ENCODE data around the gene USP4. TPM values are rescaled to one million over a fixed set of nuclear protein-coding genes. Genes with fewer than 3 reads are reported as not detected.
A peak's percentile ranks its signal among the peaks of the same experiment; 100 is the strongest.
"Not testable (repeated sequence)": the region's sequence is repeated elsewhere in the genome, so short reads cannot be mapped to it uniquely, and the experiment has no call there.

USP4 gene
- total RNA-seq, 1 experiment from 2014 or later: 37.8 TPM

DNA sequence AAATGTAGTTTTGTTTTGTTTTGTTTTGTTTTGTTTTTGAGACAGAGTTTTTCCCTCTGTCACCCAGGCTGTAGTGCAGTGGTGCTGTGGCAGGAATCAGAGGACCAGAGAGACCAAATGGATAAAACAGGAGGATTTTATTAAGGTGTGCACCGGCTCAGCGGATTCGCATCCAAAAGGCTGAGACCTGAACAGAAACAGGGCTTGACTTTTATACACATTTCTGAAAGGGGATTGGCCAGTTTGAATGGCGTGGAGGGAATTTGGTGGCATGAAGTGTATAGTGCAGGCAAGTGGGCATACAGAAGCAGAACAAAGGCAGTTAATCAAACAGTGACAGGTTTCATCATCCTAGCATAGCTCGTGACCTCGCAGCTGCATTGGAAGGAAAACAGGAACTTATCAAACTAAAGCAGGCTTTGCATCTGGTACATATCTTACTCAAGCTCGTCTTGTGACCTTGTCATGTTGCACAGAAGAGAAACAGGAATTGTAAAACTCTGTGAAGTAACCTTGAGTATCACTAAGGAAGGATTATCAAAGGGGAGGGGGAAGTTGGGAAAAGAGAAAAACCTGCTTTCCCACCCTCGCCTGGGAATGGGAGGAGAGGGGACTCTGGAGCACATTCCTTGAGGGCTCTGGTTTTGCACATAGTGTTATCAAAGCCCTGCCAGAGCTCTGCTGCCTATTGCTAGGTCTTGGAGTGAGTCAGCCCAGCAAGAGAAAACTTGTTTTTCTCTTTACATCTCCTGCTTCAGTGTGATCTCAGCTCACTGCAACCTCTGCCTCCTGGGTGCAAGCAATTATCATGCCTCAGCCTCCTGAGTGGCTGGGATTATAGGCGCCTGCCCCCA, 101.4 kb downstream of the USP4 start:
- ChIA-PET POLR2A (interaction anchor here (0.6 kb wide), 2 partner anchors 108 to 118 kb away, joined by 3 to 5 read pairs; no protein-coding TSS in a partner anchor), CTCF (interaction anchor here (0.5 kb wide), 1 partner anchor 33 kb away, joined by 4 read pairs; no protein-coding TSS in a partner anchor)
- no peaks in the 10 kb centered on the region for H3K36me3 ChIP-seq (ENCODE audit: control insufficient read depth, insufficient read depth, low read length)
- intact Hi-C loops (cut with micrococcal nuclease; ENCODE audit: unreplicated experiment): no loop called here
- H3K27me3 Mint-ChIP-seq (ENCODE audit: insufficient read depth, unreplicated experiment): no peaks in the 10 kb centered on the region
- H3K9me3 Mint-ChIP-seq (ENCODE audit: unreplicated experiment): no peaks in the 10 kb centered on the region
- TF ChIP-seq, protein P1, sequence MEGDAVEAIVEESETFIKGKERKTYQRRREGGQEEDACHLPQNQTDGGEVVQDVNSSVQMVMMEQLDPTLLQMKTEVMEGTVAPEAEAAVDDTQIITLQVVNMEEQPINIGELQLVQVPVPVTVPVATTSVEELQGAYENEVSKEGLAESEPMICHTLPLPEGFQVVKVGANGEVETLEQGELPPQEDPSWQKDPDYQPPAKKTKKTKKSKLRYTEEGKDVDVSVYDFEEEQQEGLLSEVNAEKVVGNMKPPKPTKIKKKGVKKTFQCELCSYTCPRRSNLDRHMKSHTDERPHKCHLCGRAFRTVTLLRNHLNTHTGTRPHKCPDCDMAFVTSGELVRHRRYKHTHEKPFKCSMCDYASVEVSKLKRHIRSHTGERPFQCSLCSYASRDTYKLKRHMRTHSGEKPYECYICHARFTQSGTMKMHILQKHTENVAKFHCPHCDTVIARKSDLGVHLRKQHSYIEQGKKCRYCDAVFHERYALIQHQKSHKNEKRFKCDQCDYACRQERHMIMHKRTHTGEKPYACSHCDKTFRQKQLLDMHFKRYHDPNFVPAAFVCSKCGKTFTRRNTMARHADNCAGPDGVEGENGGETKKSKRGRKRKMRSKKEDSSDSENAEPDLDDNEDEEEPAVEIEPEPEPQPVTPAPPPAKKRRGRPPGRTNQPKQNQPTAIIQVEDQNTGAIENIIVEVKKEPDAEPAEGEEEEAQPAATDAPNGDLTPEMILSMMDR (IDR thresholded peaks at IDR 0.05; ENCODE audit: insufficient read depth in 1 of 2, low read depth in 1 of 2, low read length in 1 of 2, severe bottlenecking in 1 of 2, unreplicated experiment in 1 of 2): no peak
- no peaks in the 10 kb centered on the region for H3K4me1 Mint-ChIP-seq (ENCODE audit: low read depth, unreplicated experiment)
- no TSS peak for BruUV-seq (replicated peaks)
- H3K27ac Mint-ChIP-seq (ENCODE audit: unreplicated experiment): no peak overlapping the region
- H3K9me3 ChIP-seq: peaks cover 22% of the 10 kb centered on the region; the same call in 1 of the 2 replicates
- H3K27me3 ChIP-seq (replicated peaks; ENCODE audit: control insufficient read depth, insufficient read depth, low read length): no peaks in the 10 kb centered on the region
- H3K36me3 Mint-ChIP-seq (ENCODE audit: insufficient read depth, unreplicated experiment): no peaks in the 10 kb centered on the region
- DNase-seq: peak; percentile 48 to 50
- no peak overlapping the region for H3K4me3 Mint-ChIP-seq (ENCODE audit: unreplicated experiment)
- no peak overlapping the region for H3K4me3 ChIP-seq (ENCODE audit: low read depth, low read length)
- H3K4me1 ChIP-seq: no peaks in the 10 kb centered on the region

DNA sequence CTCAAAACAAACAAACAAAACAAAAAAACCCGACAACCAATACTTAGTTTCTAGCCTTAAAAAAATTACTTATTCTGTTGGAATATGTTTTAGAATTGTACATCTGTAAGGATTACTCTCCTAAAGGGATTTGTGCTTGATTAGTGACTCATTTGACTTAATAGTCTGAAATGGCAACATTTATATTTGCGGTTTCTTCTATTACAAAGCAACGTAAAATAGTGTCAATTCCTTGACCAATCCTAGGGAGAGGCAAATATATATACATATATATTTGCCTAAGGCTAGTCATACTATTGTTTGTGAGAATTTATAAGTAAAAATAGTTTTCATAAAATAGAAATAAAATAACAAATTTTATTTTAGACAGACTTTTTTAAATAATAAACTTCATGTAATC, 102.5 kb downstream of the USP4 start:
- no peak overlapping the region for H3K4me3 ChIP-seq (ENCODE audit: low read depth, low read length)
- Mint-ChIP-seq H3K4me3 (ENCODE audit: unreplicated experiment) (no peak overlapping the region), H3K4me1 (ENCODE audit: low read depth, unreplicated experiment) (no peaks in the 10 kb centered on the region), H3K27ac (ENCODE audit: unreplicated experiment) (no peak overlapping the region), H3K36me3 (ENCODE audit: insufficient read depth, unreplicated experiment) (no peaks in the 10 kb centered on the region), H3K27me3 (ENCODE audit: insufficient read depth, unreplicated experiment) (no peaks in the 10 kb centered on the region), H3K9me3 (ENCODE audit: unreplicated experiment) (peaks cover 8% of the 10 kb centered on the region)
- no peak for DNase-seq
- ChIA-PET CTCF (no interaction called here), POLR2A (no interaction called here)
- H3K36me3 ChIP-seq (ENCODE audit: control insufficient read depth, insufficient read depth, low read length): no peaks in the 10 kb centered on the region
- TF ChIP-seq, protein P1 (IDR thresholded peaks at IDR 0.05; ENCODE audit: insufficient read depth in 1 of 2, low read depth in 1 of 2, low read length in 1 of 2, severe bottlenecking in 1 of 2, unreplicated experiment in 1 of 2): no peak
- BruUV-seq (replicated peaks): no TSS peak
- peaks cover 22% of the 10 kb centered on the region; the same call in 1 of the 2 replicates for H3K9me3 ChIP-seq
- no peaks in the 10 kb centered on the region for H3K27me3 ChIP-seq (replicated peaks; ENCODE audit: control insufficient read depth, insufficient read depth, low read length)
- intact Hi-C loops (cut with micrococcal nuclease; ENCODE audit: unreplicated experiment): no loop called here
- H3K4me1 ChIP-seq: no peaks in the 10 kb centered on the region

DNA sequence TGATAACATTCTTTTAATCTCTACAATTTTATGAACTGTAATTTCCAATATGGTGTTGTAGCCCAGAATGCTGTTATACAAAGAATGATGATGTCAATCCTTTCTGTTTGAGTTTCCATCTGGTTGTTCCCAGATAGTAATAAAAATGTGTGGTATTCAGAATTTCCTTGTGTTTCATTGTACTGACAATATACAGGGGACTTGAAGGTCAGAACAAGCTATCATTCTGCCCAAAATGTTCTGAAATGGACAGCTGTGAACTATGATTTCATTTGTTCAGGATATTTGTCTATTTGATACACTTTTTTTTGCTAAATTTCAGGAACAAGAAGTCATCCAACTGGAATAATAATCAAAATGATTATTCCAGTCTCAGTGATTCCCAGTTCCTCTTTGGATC, 103.6 kb downstream of the USP4 start:
- no TSS peak for BruUV-seq (replicated peaks)
- Histone ChIP-seq H3K27me3 (replicated peaks; ENCODE audit: control insufficient read depth, insufficient read depth, low read length) (no peaks in the 10 kb centered on the region), H3K36me3 (ENCODE audit: control insufficient read depth, insufficient read depth, low read length) (no peaks in the 10 kb centered on the region), H3K4me1 (no peaks in the 10 kb centered on the region), H3K9me3 (peaks cover 22% of the 10 kb centered on the region; the same call in 1 of the 2 replicates), H3K4me3 (ENCODE audit: low read depth, low read length) (no peak overlapping the region)
- Mint-ChIP-seq H3K27ac (ENCODE audit: unreplicated experiment) (no peak overlapping the region), H3K4me1 (ENCODE audit: low read depth, unreplicated experiment) (no peaks in the 10 kb centered on the region), H3K9me3 (ENCODE audit: unreplicated experiment) (peaks cover 14% of the 10 kb centered on the region), H3K36me3 (ENCODE audit: insufficient read depth, unreplicated experiment) (no peaks in the 10 kb centered on the region), H3K27me3 (ENCODE audit: insufficient read depth, unreplicated experiment) (no peaks in the 10 kb centered on the region), H3K4me3 (ENCODE audit: unreplicated experiment) (no peak overlapping the region)
- no peak for DNase-seq
- intact Hi-C loops (cut with micrococcal nuclease; ENCODE audit: unreplicated experiment): no loop called here
- POLR2A ChIA-PET: no interaction called here
- CTCF ChIA-PET: interaction anchor here (0.6 kb wide), 1 partner anchor 21 kb away, joined by 3 read pairs; no protein-coding TSS in a partner anchor
- TF ChIP-seq, protein P1 (IDR thresholded peaks at IDR 0.05; ENCODE audit: insufficient read depth in 1 of 2, low read depth in 1 of 2, low read length in 1 of 2, severe bottlenecking in 1 of 2, unreplicated experiment in 1 of 2): no peak

DNA sequence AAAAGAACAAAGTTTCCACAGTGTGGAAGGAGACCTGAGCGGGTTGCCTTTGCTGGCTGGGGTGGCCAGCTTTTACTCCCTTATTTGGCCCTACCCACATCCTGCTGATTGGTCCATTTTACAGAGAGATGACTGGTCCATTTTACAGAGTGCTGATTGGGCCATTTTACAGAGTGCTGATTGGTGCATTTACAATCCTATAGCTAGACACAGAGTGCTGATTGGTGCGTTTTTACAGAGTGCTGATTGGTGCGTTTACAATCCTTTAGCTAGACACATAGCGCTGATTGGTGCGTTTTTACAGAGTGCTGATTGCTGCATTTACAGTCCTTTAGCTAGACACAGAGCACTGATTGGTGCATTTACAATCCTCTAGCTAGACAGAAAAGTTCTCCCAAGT, 111.0 kb downstream of the USP4 start:
- H3K4me1 Mint-ChIP-seq (ENCODE audit: low read depth, unreplicated experiment); H3K36me3 Mint-ChIP-seq (ENCODE audit: insufficient read depth, unreplicated experiment); H3K36me3 ChIP-seq (ENCODE audit: control insufficient read depth, insufficient read depth, low read length); intact Hi-C loops (cut with micrococcal nuclease; ENCODE audit: unreplicated experiment); DNase-seq; H3K9me3 ChIP-seq; H3K27me3 ChIP-seq (replicated peaks; ENCODE audit: control insufficient read depth, insufficient read depth, low read length); H3K4me3 Mint-ChIP-seq (ENCODE audit: unreplicated experiment); BruUV-seq (replicated peaks); H3K4me3 ChIP-seq (ENCODE audit: low read depth, low read length); H3K4me1 ChIP-seq; H3K27me3 Mint-ChIP-seq (ENCODE audit: insufficient read depth, unreplicated experiment); POLR2A ChIA-PET; CTCF ChIA-PET; H3K27ac Mint-ChIP-seq (ENCODE audit: unreplicated experiment): not testable (repeated sequence)
- H3K9me3 Mint-ChIP-seq (ENCODE audit: unreplicated experiment): peaks cover 21% of the 10 kb centered on the region
